ENCODE data around the gene CELF1. TPM values are rescaled to one million over a fixed set of nuclear protein-coding genes. Genes with fewer than 3 reads are reported as not detected.

CELF1 gene
- polyA plus RNA-seq, 1 of the 3 experiments (the other 2 are of a cell fraction): 47.5 TPM

- 60% methylated on average over 6 of the region's 8 CpGs for WGBS (ENCODE audit: low lambda C conversion rate)
Observed at GRCh38 chr11:47572715-47573255, 19.9 kb upstream of the CELF1 start.

More at GRCh38 chr11:47572715-47573255, 19.9 kb upstream of the CELF1 start:
- Histone ChIP-seq H3K9me2 (no peaks in the 10 kb centered on the region), H3K4me2 (no peak overlapping the region), H3K4me1 (ENCODE audit: control insufficient read depth in 1 of 2, insufficient read depth in 2 of 2, low read depth in 1 of 2, low read length in 1 of 2) (peaks cover 12 to 18% of the 10 kb centered on the region in 2 experiments; a peak in 3 of 4 replicates), H3K4me3 (ENCODE audit: low read depth in 2 of 2, low read length in 1 of 2) (no peak overlapping the region), H2AFZ (ENCODE audit: low read depth) (no peak overlapping the region), H3K9me3 (no peaks in the 10 kb centered on the region), H3F3A (replicated peaks; ENCODE audit: insufficient read depth) (peaks cover 2% of the 10 kb centered on the region), H3K27me3 (ENCODE audit: insufficient read depth) (no peaks in the 10 kb centered on the region), H3K79me2 (ENCODE audit: insufficient read depth) (peaks cover 80% of the 10 kb centered on the region), H3K36me3 (replicated peaks in 1 of 2; ENCODE audit: control insufficient read depth in 1 of 2, insufficient read depth in 2 of 2, low read length in 1 of 2) (peaks cover 41 to 51% of the 10 kb centered on the region in 2 experiments), H4K20me1 (ENCODE audit: insufficient read depth) (peaks cover 4% of the 10 kb centered on the region; the same call in 1 of the 2 replicates), H3K9ac (no peak overlapping the region), H3K27ac (ENCODE audit: low read depth in 2 of 2, low read length in 1 of 2) (no peak overlapping the region; a peak in 1 of 4 replicates)
- POLR2A ChIA-PET: no interaction called here
- CTCF ChIA-PET: interaction anchor here (1.3 to 1.8 kb wide), 2 partner anchors 19 to 280 kb away, joined by 3 to 4 read pairs; no protein-coding TSS in a partner anchor
- no peak for TF ChIP-seq GABPA (IDR thresholded peaks at IDR 0.05; ENCODE audit: low read depth)
- TF ChIP-seq MAX (IDR thresholded peaks at IDR 0.05; ENCODE audit: low read depth): no peak
- TF ChIP-seq RCOR1 (IDR thresholded peaks at IDR 0.05; ENCODE audit: low read length): no peak
- TF ChIP-seq POLR2AphosphoS5 (IDR thresholded peaks at IDR 0.05; ENCODE audit: low read depth, low read length): no peak; the same call in 1 of the 2 replicates
- no peak for TF ChIP-seq CTCF (IDR thresholded peaks at IDR 0.05)
- no peak for TF ChIP-seq RAD21 (IDR thresholded peaks at IDR 0.05; ENCODE audit: low read length)
- no peak for TF ChIP-seq NRF1 (IDR thresholded peaks at IDR 0.05; ENCODE audit: low read depth, low read length)
- no peak for TF ChIP-seq MEF2A (IDR thresholded peaks at IDR 0.05; ENCODE audit: borderline replicate concordance, low read depth)
- TF ChIP-seq TCF12 (IDR thresholded peaks at IDR 0.05): no peak
- TF ChIP-seq RFX5 (IDR thresholded peaks at IDR 0.05; ENCODE audit: low read length): no peak
- TF ChIP-seq GATA2 (CRISPR knock-in tag; IDR thresholded peaks at IDR 0.05): no peak
- no peak for TF ChIP-seq EP300 (IDR thresholded peaks at IDR 0.05; ENCODE audit: borderline replicate concordance in 1 of 2, low read depth in 1 of 2, low read length in 1 of 2)
- TF ChIP-seq YY1 (IDR thresholded peaks at IDR 0.05; ENCODE audit: low read depth): no peak
- no peak for TF ChIP-seq CHD2 (IDR thresholded peaks at IDR 0.05; ENCODE audit: low read length, partially characterized antibody)
- TF ChIP-seq JUND (IDR thresholded peaks at IDR 0.05): no peak
- no peak for TF ChIP-seq MXI1 (IDR thresholded peaks at IDR 0.05; ENCODE audit: low read depth, low read length)
- no peak for TF ChIP-seq USF2 (IDR thresholded peaks at IDR 0.05; ENCODE audit: borderline replicate concordance, low read depth, low read length)
- no peak for TF ChIP-seq PBX3 (IDR thresholded peaks at IDR 0.05)
- no peak for TF ChIP-seq FOXJ3 (CRISPR knock-in tag; IDR thresholded peaks at IDR 0.05)
- peak; percentile 30 for DNase-seq
